WERI-Rb-1 (cell line): ENCODE measurements around the gene ZIK1.
A peak's percentile ranks its signal among the peaks of the same experiment; 100 is the strongest.

ENCODE experiments used
- DNase-seq: peaks from one replicate; pipeline ENCODE4 v3.0.0-alpha.2; 2020
- H3K27ac ChIP-seq: fragments of 250-450 bp; sonication (Bioruptor Pico); 2 replicates; pipeline ENCODE4 v1.5.1; 2020; ENCODE audit warnings: mild to moderate bottlenecking, moderate library complexity
- H3K27me3 ChIP-seq: fragments of 250-450 bp; sonication (Bioruptor Pico); 2 replicates; pipeline ENCODE4 v1.5.1; 2021; ENCODE audit warnings: mild to moderate bottlenecking, low read depth, moderate library complexity; ENCODE audit not compliant: insufficient read depth, severe bottlenecking
- H3K36me3 ChIP-seq: fragments of 250-450 bp; sonication (Bioruptor Pico); 2 replicates; pipeline ENCODE4 v1.5.1; 2020; ENCODE audit warnings: mild to moderate bottlenecking, moderate library complexity
- H3K4me3 ChIP-seq: 2 replicates; pipeline ENCODE4 v1.5.1; 2011; ENCODE audit warnings: low read depth, mild to moderate bottlenecking, control low read depth, low read length
- H3K9me3 ChIP-seq: fragments of 250-450 bp; sonication (Bioruptor Pico); 2 replicates; pipeline ENCODE4 v1.5.1; 2021; ENCODE audit warnings: mild to moderate bottlenecking, moderate library complexity; ENCODE audit not compliant: severe bottlenecking
- TF ChIP-seq, protein P1 (sequence below): IDR thresholded peaks from 2 replicates; pipeline ENCODE4 v1.5.1; 2011; ENCODE audit warnings: low read depth, mild to moderate bottlenecking, control low read depth, inconsistent platforms, low read length

The ZIK1 gene

DNA sequence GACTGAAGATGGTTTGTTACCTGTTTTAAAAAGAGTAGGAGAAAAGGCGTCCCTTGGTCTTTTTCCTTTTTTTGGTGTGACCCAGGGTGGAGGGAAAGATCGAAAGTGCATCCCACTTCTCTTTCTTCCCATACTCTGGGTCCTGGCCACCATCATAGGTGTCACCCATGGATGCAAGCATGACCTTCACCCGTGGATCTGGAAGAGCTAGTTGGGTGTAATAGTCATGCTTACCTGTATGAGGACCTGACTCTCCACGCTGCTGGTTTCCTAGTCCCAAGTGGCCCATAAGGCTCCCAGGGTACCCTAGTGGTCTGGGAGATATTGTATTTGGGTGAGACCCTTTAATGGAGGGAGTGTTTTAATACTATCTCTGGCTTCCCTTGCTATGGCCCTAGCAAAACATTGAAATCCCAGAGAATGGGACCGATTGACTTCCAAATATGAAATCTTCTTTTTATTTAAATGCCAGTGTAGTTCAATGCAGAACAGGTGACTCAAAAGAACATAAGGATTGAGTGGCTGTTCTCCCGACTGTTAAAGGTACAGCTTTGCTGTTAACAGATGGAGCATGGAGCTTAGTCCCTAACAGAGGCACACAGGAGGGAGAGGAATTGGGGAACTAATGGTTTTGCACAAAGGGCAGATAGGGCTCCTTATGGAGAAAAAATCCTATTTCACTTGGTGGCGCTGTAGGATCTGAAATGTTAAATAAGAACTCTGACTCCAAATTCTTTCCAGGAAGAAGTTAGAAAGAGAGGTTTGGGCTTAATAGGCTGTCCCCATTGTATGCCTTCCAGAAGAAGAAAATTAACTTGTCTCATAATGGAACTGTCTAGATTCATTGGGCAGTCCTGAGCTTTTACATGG is 17.3 kb upstream of the ZIK1 start:
- TF ChIP-seq, protein P1, sequence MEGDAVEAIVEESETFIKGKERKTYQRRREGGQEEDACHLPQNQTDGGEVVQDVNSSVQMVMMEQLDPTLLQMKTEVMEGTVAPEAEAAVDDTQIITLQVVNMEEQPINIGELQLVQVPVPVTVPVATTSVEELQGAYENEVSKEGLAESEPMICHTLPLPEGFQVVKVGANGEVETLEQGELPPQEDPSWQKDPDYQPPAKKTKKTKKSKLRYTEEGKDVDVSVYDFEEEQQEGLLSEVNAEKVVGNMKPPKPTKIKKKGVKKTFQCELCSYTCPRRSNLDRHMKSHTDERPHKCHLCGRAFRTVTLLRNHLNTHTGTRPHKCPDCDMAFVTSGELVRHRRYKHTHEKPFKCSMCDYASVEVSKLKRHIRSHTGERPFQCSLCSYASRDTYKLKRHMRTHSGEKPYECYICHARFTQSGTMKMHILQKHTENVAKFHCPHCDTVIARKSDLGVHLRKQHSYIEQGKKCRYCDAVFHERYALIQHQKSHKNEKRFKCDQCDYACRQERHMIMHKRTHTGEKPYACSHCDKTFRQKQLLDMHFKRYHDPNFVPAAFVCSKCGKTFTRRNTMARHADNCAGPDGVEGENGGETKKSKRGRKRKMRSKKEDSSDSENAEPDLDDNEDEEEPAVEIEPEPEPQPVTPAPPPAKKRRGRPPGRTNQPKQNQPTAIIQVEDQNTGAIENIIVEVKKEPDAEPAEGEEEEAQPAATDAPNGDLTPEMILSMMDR: no peak
- Histone ChIP-seq H3K27ac (no peak overlapping the region), H3K27me3 (no peaks in the 10 kb centered on the region), H3K9me3 (peaks cover 59% of the 10 kb centered on the region), H3K4me3 (no peak overlapping the region), H3K36me3 (peaks cover 3% of the 10 kb centered on the region)
- no peak for DNase-seq

DNA sequence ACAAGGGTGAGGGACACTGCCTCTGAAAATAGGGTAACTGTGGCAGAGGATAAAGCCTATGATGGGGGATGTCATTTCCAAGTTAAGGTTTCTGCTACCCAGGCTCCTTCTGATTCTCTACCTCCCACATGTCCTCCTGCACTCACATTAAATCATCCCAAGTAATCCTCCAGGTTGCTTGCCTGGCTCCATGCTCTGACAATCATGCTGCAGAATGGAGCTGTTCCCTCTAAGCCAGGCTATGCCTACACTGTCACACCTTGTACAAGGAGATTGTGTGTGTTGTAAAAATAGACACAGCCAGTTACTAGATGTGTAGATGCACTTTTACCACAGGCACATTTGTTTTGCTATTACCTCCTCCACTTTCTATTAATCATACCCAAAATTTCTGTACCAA is 13.2 kb upstream of the ZIK1 start:
- H3K27ac ChIP-seq: no peak overlapping the region
- peaks cover 44% of the 10 kb centered on the region for H3K36me3 ChIP-seq
- H3K9me3 ChIP-seq: peaks cover 51% of the 10 kb centered on the region
- no peak for DNase-seq
- H3K27me3 ChIP-seq: no peaks in the 10 kb centered on the region
- H3K4me3 ChIP-seq: no peak overlapping the region
- TF ChIP-seq, protein P1: no peak

DNA sequence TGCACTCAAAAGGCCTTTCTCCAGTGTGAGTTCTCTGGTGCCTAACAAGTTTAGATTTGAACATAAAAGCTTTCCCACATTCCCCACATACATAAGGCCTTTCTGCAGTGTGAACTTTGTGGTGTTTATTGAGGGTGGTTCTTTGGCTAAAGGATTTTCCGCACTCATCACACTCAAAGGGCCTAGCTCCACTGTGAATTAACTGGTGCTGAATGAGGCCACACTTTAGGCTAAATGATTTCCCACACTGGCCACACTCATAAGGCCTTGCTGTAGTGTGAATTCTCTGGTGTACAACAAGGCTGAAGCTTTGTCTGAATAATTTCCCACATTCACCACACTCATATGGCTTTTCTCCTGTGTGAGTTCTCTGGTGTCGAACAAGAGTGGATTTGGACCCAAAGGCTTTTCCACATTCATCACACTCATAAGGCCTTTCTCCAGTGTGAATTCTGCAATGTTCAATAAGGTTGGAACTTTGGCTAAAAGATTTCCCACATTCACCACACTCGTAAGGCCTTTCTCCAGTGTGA is 11.5 kb upstream of the ZIK1 start:
- no peak overlapping the region for H3K27ac ChIP-seq
- H3K36me3 ChIP-seq: peaks cover 60% of the 10 kb centered on the region
- no peak overlapping the region for H3K4me3 ChIP-seq
- TF ChIP-seq, protein P1: no peak
- no peaks in the 10 kb centered on the region for H3K27me3 ChIP-seq
- peaks cover 33% of the 10 kb centered on the region for H3K9me3 ChIP-seq
- no peak for DNase-seq

DNA sequence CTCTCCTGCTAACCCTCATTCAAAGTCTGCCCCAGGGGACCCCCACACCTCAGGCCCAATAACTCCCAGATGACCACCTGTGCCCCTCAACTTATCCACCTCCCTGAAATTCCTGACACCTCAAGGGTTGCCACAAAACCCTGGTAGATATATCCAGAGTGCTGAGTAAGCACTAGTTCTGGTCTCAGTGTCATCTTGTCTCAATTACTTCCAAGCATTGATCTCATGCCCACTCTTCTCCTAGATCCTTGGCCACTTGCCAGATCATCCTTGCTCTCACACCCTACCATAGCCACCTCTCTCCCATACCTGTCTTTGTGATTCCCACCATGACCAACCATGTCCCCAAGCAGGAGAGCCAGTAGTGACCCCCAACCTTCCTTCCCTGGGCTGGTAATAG is 7.3 kb upstream of the ZIK1 start:
- Histone ChIP-seq H3K9me3 (peaks cover 13% of the 10 kb centered on the region), H3K27me3 (no peaks in the 10 kb centered on the region), H3K4me3 (no peak overlapping the region), H3K36me3 (peaks cover 60% of the 10 kb centered on the region), H3K27ac (no peak overlapping the region)
- DNase-seq: no peak
- TF ChIP-seq, protein P1: no peak

DNA sequence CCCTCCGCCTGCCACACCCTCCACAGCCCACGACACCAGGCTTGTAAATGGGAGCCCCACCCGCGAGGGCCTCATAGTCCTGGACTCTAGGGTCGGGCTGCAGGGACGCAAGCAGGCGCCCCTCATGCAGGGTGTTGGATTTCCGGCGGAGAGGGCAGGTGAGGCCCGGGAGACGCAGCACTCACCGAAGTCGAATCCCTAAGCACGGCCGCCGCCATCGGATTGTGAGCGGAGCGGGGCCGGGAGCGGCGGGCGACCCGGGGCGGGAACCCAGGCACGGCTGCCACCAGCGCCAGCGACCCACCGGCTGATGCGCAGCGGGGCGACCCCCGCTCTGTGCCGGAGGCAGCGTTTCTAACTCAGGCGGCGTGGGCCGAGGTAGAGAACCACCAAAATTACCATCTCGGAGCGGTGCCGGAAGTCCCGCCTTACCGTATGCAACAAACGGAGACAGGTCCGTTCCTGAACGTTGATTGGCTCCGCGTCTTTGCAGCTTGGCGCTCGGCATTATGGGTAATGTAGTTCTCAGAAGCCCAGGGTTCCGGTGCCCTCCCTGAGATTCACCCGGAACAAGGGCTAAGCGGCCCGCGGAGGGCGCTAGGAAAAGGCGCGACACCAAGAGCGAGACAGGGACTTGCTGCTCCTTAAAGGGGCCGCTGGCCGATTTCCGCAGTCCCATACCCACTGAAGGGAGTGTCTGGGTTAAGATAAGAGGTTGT is 5.3 kb upstream of the ZIK1 start, which contains the start of gene ZNF416:
Gene ZNF416, minus strand, starts transcription at position 425 of the 719 bp plus-strand sequence. Its CDS starts 207 bp downstream, at position 218.
- H3K27me3 ChIP-seq: no peaks in the 10 kb centered on the region
- TF ChIP-seq, protein P1: no peak
- DNase-seq: peak; percentile 98
- H3K36me3 ChIP-seq: peaks cover 40% of the 10 kb centered on the region
- peak within 1 kb of the TSS; percentile 84 for H3K4me3 ChIP-seq
- H3K9me3 ChIP-seq: peaks cover 5% of the 10 kb centered on the region
- H3K27ac ChIP-seq: peak within 1 kb of the TSS; percentile 76
